Measurements from ENCODE around the gene APOO.

APOO gene

DNA sequence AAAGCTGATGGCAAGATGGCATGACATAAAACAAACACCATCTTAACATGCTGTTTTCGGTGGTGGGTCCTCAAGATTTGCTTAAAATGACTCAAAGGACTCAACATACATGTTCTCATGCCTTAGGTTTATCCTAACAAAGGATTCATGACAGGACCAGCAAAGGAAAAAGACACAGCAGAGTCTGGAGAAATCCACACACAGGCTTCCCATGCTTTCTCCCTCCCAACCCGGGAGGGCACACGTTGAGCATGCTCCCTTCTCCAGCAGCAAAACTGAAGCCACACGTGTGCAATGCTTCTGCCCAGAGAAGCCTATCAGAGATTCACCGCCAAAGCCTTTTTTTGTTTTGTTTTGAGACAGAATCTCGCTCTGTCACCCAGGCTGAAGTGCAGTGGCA, 84.9 kb downstream of the APOO start:
- Histone ChIP-seq H3K27me3 (ENCODE audit: control insufficient read depth in 3 of 3, insufficient read depth in 3 of 3, low read depth in 1 of 3, low read length in 3 of 3) (no peaks in the 10 kb centered on the region), H3K9me3 (replicated peaks in 1 of 2; ENCODE audit: control insufficient read depth in 2 of 2, insufficient read depth in 1 of 2, low read depth in 1 of 2, low read length in 2 of 2) (no peaks in the 10 kb centered on the region), H4K8ac (ENCODE audit: low read depth, low read length) (no peak overlapping the region), H3K27ac (replicated peaks; ENCODE audit: low read length) (no peak overlapping the region), H3K79me1 (ENCODE audit: low read depth, low read length) (no peaks in the 10 kb centered on the region), H4K91ac (ENCODE audit: low read depth, low read length, poor library complexity) (no peak overlapping the region), H2AFZ (ENCODE audit: low read length) (peak overlapping the region; percentile 73), H2BK15ac (ENCODE audit: low read length) (no peak overlapping the region), H3K4me1 (ENCODE audit: control insufficient read depth in 2 of 2, insufficient read depth in 1 of 2, low read depth in 1 of 2, low read length in 2 of 2) (no peaks in the 10 kb centered on the region), H2BK12ac (ENCODE audit: low read length) (no peak overlapping the region), H3K9ac (ENCODE audit: low read depth, low read length, poor library complexity) (no peak overlapping the region), H3K14ac (ENCODE audit: low read length) (no peak overlapping the region), H3K4me2 (ENCODE audit: insufficient read depth, low read length, poor library complexity, severe bottlenecking) (no peak overlapping the region), H2BK120ac (ENCODE audit: low read depth, low read length) (no peak overlapping the region), H2BK5ac (ENCODE audit: low read length) (no peak overlapping the region), H3K4ac (ENCODE audit: low read length) (no peak overlapping the region), H2AK5ac (ENCODE audit: low read depth, low read length) (no peak overlapping the region), H3K23ac (ENCODE audit: low read depth, low read length, poor library complexity) (no peak overlapping the region), H3K18ac (ENCODE audit: low read length) (no peak overlapping the region), H3K36me3 (replicated peaks in 1 of 2; ENCODE audit: control insufficient read depth in 2 of 2, insufficient read depth in 2 of 2, low read length in 2 of 2) (no peaks in the 10 kb centered on the region), H3K4me3 (ENCODE audit: low read length in 2 of 2) (no peak overlapping the region)
- DNase-seq (ENCODE audit: low spot score): no peak
- no CpG with 5 or more reads among the region's 6 CpGs for WGBS, 2 donors (ENCODE audit: extremely low coverage in 2 of 2, insufficient read length in 2 of 2, insufficient replicate concordance in 1 of 2)

DNA sequence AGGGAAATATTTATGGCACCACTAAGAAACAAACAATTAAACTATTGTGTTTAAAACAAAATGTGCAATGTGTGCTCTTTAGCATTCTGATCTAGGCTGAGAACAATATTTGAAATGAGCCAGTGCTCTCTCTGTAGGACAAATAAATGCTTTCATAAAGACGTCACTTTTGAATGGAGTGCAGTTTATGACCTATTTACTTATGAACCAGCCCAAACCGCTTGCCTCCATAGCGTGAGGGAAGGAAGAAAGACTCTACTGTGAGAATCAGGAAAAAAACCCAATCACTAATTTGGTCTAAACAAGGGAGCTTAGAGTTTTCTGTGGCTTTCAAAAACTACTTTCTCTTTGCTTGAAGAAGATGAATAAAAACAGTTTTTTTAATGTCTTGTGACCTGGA, 85.3 kb downstream of the APOO start:
- H3K14ac ChIP-seq (ENCODE audit: low read length): no peak overlapping the region
- no peaks in the 10 kb centered on the region for H3K27me3 ChIP-seq (ENCODE audit: control insufficient read depth in 3 of 3, insufficient read depth in 3 of 3, low read depth in 1 of 3, low read length in 3 of 3)
- H2AK5ac ChIP-seq (ENCODE audit: low read depth, low read length): no peak overlapping the region
- H3K23ac ChIP-seq (ENCODE audit: low read depth, low read length, poor library complexity): no peak overlapping the region
- H2BK15ac ChIP-seq (ENCODE audit: low read length): no peak overlapping the region
- no peak overlapping the region for H2BK12ac ChIP-seq (ENCODE audit: low read length)
- no peak overlapping the region for H4K8ac ChIP-seq (ENCODE audit: low read depth, low read length)
- H3K27ac ChIP-seq (replicated peaks; ENCODE audit: low read length): no peak overlapping the region
- no peaks in the 10 kb centered on the region for H3K79me1 ChIP-seq (ENCODE audit: low read depth, low read length)
- H2BK120ac ChIP-seq (ENCODE audit: low read depth, low read length): no peak overlapping the region
- no peak overlapping the region for H3K4ac ChIP-seq (ENCODE audit: low read length)
- H3K9ac ChIP-seq (ENCODE audit: low read depth, low read length, poor library complexity): no peak overlapping the region
- no peak overlapping the region for H3K4me2 ChIP-seq (ENCODE audit: insufficient read depth, low read length, poor library complexity, severe bottlenecking)
- H3K4me1 ChIP-seq (ENCODE audit: control insufficient read depth in 2 of 2, insufficient read depth in 1 of 2, low read depth in 1 of 2, low read length in 2 of 2): no peaks in the 10 kb centered on the region
- no peak overlapping the region for H3K4me3 ChIP-seq (ENCODE audit: low read length in 2 of 2)
- peak overlapping the region; percentile 73 for H2AFZ ChIP-seq (ENCODE audit: low read length)
- no peaks in the 10 kb centered on the region for H3K9me3 ChIP-seq (replicated peaks in 1 of 2; ENCODE audit: control insufficient read depth in 2 of 2, insufficient read depth in 1 of 2, low read depth in 1 of 2, low read length in 2 of 2)
- no peak overlapping the region for H4K91ac ChIP-seq (ENCODE audit: low read depth, low read length, poor library complexity)
- no CpG with 5 or more reads among the region's 3 CpGs for WGBS, 2 donors (ENCODE audit: extremely low coverage in 2 of 2, insufficient read length in 2 of 2, insufficient replicate concordance in 1 of 2)
- no peak overlapping the region for H2BK5ac ChIP-seq (ENCODE audit: low read length)
- no peak overlapping the region for H3K18ac ChIP-seq (ENCODE audit: low read length)
- no peaks in the 10 kb centered on the region for H3K36me3 ChIP-seq (replicated peaks in 1 of 2; ENCODE audit: control insufficient read depth in 2 of 2, insufficient read depth in 2 of 2, low read length in 2 of 2)
- DNase-seq (ENCODE audit: low spot score): no peak

DNA sequence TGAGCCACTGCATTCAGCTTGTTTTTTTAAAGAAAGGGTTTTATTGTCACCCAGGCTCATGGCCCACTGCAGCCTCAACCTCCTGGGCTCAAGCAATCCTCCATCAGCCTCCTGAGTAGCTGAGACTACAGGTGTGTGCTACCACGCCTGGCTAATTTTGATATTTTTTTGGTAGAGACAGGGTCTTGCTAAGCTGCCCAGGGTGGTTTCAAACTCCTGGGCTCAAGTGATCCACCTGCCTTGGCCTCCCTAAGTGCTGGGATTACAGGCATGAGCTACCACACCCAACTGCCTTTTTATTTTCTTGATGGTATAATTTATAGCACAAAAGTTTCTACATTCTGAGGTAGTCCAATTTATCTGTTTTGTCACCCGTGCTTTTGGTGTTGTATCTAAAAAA, 85.9 kb downstream of the APOO start:
- no peak overlapping the region for H4K91ac ChIP-seq (ENCODE audit: low read depth, low read length, poor library complexity)
- WGBS, 2 donors (ENCODE audit: extremely low coverage in 2 of 2, insufficient read length in 2 of 2, insufficient replicate concordance in 1 of 2): no CpG with 5 or more reads among the region's 2 CpGs
- no peak overlapping the region for H2AK5ac ChIP-seq (ENCODE audit: low read depth, low read length)
- H3K36me3 ChIP-seq (replicated peaks in 1 of 2; ENCODE audit: control insufficient read depth in 2 of 2, insufficient read depth in 2 of 2, low read length in 2 of 2): no peaks in the 10 kb centered on the region
- no peak overlapping the region for H3K27ac ChIP-seq (replicated peaks; ENCODE audit: low read length)
- H3K4me3 ChIP-seq (ENCODE audit: low read length in 2 of 2): no peak overlapping the region
- no peak overlapping the region for H3K18ac ChIP-seq (ENCODE audit: low read length)
- no peak for DNase-seq (ENCODE audit: low spot score)
- no peak overlapping the region for H2AFZ ChIP-seq (ENCODE audit: low read length)
- no peak overlapping the region for H3K23ac ChIP-seq (ENCODE audit: low read depth, low read length, poor library complexity)
- no peak overlapping the region for H2BK5ac ChIP-seq (ENCODE audit: low read length)
- no peak overlapping the region for H3K4ac ChIP-seq (ENCODE audit: low read length)
- H3K9ac ChIP-seq (ENCODE audit: low read depth, low read length, poor library complexity): no peak overlapping the region
- H2BK120ac ChIP-seq (ENCODE audit: low read depth, low read length): no peak overlapping the region
- no peaks in the 10 kb centered on the region for H3K9me3 ChIP-seq (replicated peaks in 1 of 2; ENCODE audit: control insufficient read depth in 2 of 2, insufficient read depth in 1 of 2, low read depth in 1 of 2, low read length in 2 of 2)
- H3K4me2 ChIP-seq (ENCODE audit: insufficient read depth, low read length, poor library complexity, severe bottlenecking): no peak overlapping the region
- no peaks in the 10 kb centered on the region for H3K4me1 ChIP-seq (ENCODE audit: control insufficient read depth in 2 of 2, insufficient read depth in 1 of 2, low read depth in 1 of 2, low read length in 2 of 2)
- H3K27me3 ChIP-seq (ENCODE audit: control insufficient read depth in 3 of 3, insufficient read depth in 3 of 3, low read depth in 1 of 3, low read length in 3 of 3): no peaks in the 10 kb centered on the region
- no peak overlapping the region for H3K14ac ChIP-seq (ENCODE audit: low read length)
- no peak overlapping the region for H2BK15ac ChIP-seq (ENCODE audit: low read length)
- H2BK12ac ChIP-seq (ENCODE audit: low read length): no peak overlapping the region
- H4K8ac ChIP-seq (ENCODE audit: low read depth, low read length): no peak overlapping the region
- no peaks in the 10 kb centered on the region for H3K79me1 ChIP-seq (ENCODE audit: low read depth, low read length)

DNA sequence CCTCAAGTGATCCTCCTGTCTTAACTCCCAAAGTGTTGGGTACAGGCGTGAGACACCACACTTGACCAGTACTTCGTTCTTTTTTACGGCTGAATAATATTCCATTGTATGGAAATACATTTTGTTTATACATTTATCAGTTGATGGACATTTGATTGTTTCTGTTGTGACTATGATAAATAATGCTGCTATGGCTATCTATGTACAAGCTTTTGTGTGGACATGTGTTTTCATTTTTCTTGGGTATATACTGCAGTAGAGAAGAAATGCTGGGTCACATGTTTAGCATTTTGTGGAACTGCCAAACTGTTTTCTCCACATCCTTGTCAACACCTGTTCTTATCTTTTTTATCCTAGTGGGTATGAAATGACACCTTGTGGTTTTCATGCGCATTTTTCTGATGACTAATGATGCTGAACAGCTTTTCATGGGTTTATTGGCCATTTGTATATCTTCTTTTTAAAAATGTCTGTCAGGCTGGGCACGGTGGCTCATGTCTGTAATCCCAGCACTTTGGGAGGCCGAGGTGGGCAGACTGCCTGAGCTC, 87.4 kb downstream of the APOO start:
- no CpG with 5 or more reads among the region's 6 CpGs for WGBS, 2 donors (ENCODE audit: extremely low coverage in 2 of 2, insufficient read length in 2 of 2, insufficient replicate concordance in 1 of 2)
- Histone ChIP-seq H3K4me1 (ENCODE audit: control insufficient read depth in 2 of 2, insufficient read depth in 1 of 2, low read depth in 1 of 2, low read length in 2 of 2) (no peaks in the 10 kb centered on the region), H4K91ac (ENCODE audit: low read depth, low read length, poor library complexity) (no peak overlapping the region), H2AFZ (ENCODE audit: low read length) (no peak overlapping the region), H2BK5ac (ENCODE audit: low read length) (no peak overlapping the region), H3K4ac (ENCODE audit: low read length) (no peak overlapping the region), H3K36me3 (replicated peaks in 1 of 2; ENCODE audit: control insufficient read depth in 2 of 2, insufficient read depth in 2 of 2, low read length in 2 of 2) (no peaks in the 10 kb centered on the region), H2AK5ac (ENCODE audit: low read depth, low read length) (no peak overlapping the region), H3K9me3 (replicated peaks in 1 of 2; ENCODE audit: control insufficient read depth in 2 of 2, insufficient read depth in 1 of 2, low read depth in 1 of 2, low read length in 2 of 2) (no peaks in the 10 kb centered on the region), H3K27ac (replicated peaks; ENCODE audit: low read length) (no peak overlapping the region), H4K8ac (ENCODE audit: low read depth, low read length) (no peak overlapping the region), H3K79me1 (ENCODE audit: low read depth, low read length) (no peaks in the 10 kb centered on the region), H2BK12ac (ENCODE audit: low read length) (no peak overlapping the region), H3K4me3 (ENCODE audit: low read length in 2 of 2) (no peak overlapping the region), H2BK120ac (ENCODE audit: low read depth, low read length) (no peak overlapping the region), H3K23ac (ENCODE audit: low read depth, low read length, poor library complexity) (no peak overlapping the region), H3K18ac (ENCODE audit: low read length) (no peak overlapping the region), H2BK15ac (ENCODE audit: low read length) (no peak overlapping the region), H3K4me2 (ENCODE audit: insufficient read depth, low read length, poor library complexity, severe bottlenecking) (no peak overlapping the region), H3K14ac (ENCODE audit: low read length) (no peak overlapping the region), H3K27me3 (ENCODE audit: control insufficient read depth in 3 of 3, insufficient read depth in 3 of 3, low read depth in 1 of 3, low read length in 3 of 3) (no peaks in the 10 kb centered on the region), H3K9ac (ENCODE audit: low read depth, low read length, poor library complexity) (no peak overlapping the region)
- no peak for DNase-seq (ENCODE audit: low spot score)
